B cell (primary cell): ENCODE data around the gene SMARCA4.

Source experiments
- EZH2 ChIP-seq: IDR thresholded peaks from 2 replicates; pipeline ENCODE4 v1.6.1; 2012; ENCODE audit warnings: borderline replicate concordance, low read depth, mild to moderate bottlenecking, moderate library complexity, low read length; ENCODE audit not compliant: insufficient read depth, poor library complexity, severe bottlenecking
- TF ChIP-seq, protein P1 (sequence below): fragments of 200-600 bp; IDR thresholded peaks from one replicate; pipeline ENCODE4 v1.8.0; 2022; ENCODE audit warnings: antibody characterized with exemption, mild to moderate bottlenecking

DNA sequence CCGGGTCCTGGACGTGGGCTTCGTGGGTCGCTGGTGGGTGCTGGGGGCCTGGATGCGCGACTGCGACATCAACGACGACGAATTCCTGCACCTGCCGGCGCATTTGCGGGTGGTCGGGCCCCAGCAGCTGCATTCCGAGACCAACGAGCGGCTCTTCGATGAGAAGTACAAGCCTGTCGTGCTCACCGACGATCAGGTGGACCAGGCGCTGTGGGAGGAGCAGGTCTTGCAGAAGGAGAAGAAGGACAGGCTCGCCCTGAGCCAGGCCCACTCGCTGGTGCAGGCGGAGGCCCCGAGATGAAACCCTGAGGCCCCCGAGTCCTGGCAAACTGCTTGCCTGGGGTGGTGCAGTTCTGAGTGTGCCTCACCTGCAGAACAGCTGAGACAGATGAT is 31.4 kb upstream of the SMARCA4 start:
- TF ChIP-seq, protein P1, sequence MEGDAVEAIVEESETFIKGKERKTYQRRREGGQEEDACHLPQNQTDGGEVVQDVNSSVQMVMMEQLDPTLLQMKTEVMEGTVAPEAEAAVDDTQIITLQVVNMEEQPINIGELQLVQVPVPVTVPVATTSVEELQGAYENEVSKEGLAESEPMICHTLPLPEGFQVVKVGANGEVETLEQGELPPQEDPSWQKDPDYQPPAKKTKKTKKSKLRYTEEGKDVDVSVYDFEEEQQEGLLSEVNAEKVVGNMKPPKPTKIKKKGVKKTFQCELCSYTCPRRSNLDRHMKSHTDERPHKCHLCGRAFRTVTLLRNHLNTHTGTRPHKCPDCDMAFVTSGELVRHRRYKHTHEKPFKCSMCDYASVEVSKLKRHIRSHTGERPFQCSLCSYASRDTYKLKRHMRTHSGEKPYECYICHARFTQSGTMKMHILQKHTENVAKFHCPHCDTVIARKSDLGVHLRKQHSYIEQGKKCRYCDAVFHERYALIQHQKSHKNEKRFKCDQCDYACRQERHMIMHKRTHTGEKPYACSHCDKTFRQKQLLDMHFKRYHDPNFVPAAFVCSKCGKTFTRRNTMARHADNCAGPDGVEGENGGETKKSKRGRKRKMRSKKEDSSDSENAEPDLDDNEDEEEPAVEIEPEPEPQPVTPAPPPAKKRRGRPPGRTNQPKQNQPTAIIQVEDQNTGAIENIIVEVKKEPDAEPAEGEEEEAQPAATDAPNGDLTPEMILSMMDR: no peak
- no peak for TF ChIP-seq EZH2
